Inflammatory macrophage treated with lipopolysaccharide for 1 hour (primary cell): ENCODE data around the gene BACH1.

ENCODE experiments used
- DNase-seq, 2 donors: peaks; one replicate each; pipeline ENCODE4 v3.0.0-alpha.2; 2020 to 2022

BACH1 gene

GRCh38 chr21:29295066-29295650 lies 3.6 kb upstream of the BACH1 start:
- no peak for DNase-seq

- DNase-seq, result no peak
These were observed 2.3 kb upstream of the BACH1 start for GRCh38 chr21:29296446-29296845.

- DNase-seq, result no peak
These were observed 1.0 kb upstream of the BACH1 start for GRCh38 chr21:29297483-29298347.

GRCh38 chr21:29299046-29299915 lies 559 bp downstream of the BACH1 start:
- peak; percentile 74 for DNase-seq

- DNase-seq, result peak; percentile 92
These were observed 1.4 kb downstream of the BACH1 start for GRCh38 chr21:29299916-29300806.

- DNase-seq, result no peak
These were observed 2.1 kb downstream of the BACH1 start for GRCh38 chr21:29300807-29301138.

GRCh38 chr21:29301691-29302090 lies 3.0 kb downstream of the BACH1 start:
- DNase-seq, result no peak

- DNase-seq, result no peak
These were observed 3.7 kb downstream of the BACH1 start for GRCh38 chr21:29302359-29302875.

GRCh38 chr21:29303288-29303687 lies 4.6 kb downstream of the BACH1 start:
- peak; percentile 63 to 67 for DNase-seq

GRCh38 chr21:29304597-29304996 lies 5.9 kb downstream of the BACH1 start:
- no peak for DNase-seq

GRCh38 chr21:29305068-29305467 lies 6.3 kb downstream of the BACH1 start:
- no peak for DNase-seq

GRCh38 chr21:29305561-29305960 lies 6.8 kb downstream of the BACH1 start:
- DNase-seq, result no peak

- no peak for DNase-seq
These were observed 8.2 kb downstream of the BACH1 start for GRCh38 chr21:29306920-29307319.

- DNase-seq, result peak in 1 of 2 donors; percentile 55
These were observed 9.2 kb downstream of the BACH1 start for GRCh38 chr21:29307718-29308455.

- DNase-seq, result no peak
These were observed 9.7 kb downstream of the BACH1 start for GRCh38 chr21:29308456-29308783.

- DNase-seq, result no peak
These were observed 11.0 kb downstream of the BACH1 start for GRCh38 chr21:29309703-29310102.

GRCh38 chr21:29311802-29312201 lies 13.1 kb downstream of the BACH1 start:
- DNase-seq, result no peak

- no peak for DNase-seq
These were observed 14.3 kb downstream of the BACH1 start for GRCh38 chr21:29312981-29313380.

- no peak for DNase-seq
These were observed 15.1 kb downstream of the BACH1 start for GRCh38 chr21:29313662-29314408.

- no peak for DNase-seq
These were observed 16.5 kb downstream of the BACH1 start for GRCh38 chr21:29315131-29315749.
